Measurements from ENCODE around the gene STX1A.
"Not testable (repeated sequence)": the region's sequence is repeated elsewhere in the genome, so short reads cannot be mapped to it uniquely, and the experiment has no call there.

STX1A gene

GRCh38 chr7:73734619-73735527 lies 15.4 kb upstream of the STX1A start:
- DNase-seq, result peak; percentile 80

GRCh38 chr7:73732397-73732796 lies 12.9 kb upstream of the STX1A start:
- DNase-seq, result no peak

GRCh38 chr7:73730485-73730884 lies 11.0 kb upstream of the STX1A start:
- no peak for DNase-seq

- DNase-seq, result no peak
Measured at GRCh38 chr7:73728551-73728950, 9.1 kb upstream of the STX1A start.

- DNase-seq, result no peak
Measured at GRCh38 chr7:73727952-73728351, 8.5 kb upstream of the STX1A start.

GRCh38 chr7:73726083-73726466 lies 6.6 kb upstream of the STX1A start:
- no peak for DNase-seq

- no peak for DNase-seq
Measured at GRCh38 chr7:73723813-73724212, 4.3 kb upstream of the STX1A start.

- no peak for DNase-seq
Measured at GRCh38 chr7:73722785-73723184, 3.3 kb upstream of the STX1A start.

GRCh38 chr7:73722182-73722581 lies 2.7 kb upstream of the STX1A start:
- not testable (repeated sequence) for DNase-seq

- DNase-seq, result peak; percentile 100
Measured at GRCh38 chr7:73721377-73721817, 1.9 kb upstream of the STX1A start.

GRCh38 chr7:73720443-73720842 lies 974 bp upstream of the STX1A start:
- not testable (repeated sequence) for DNase-seq

- no peak for DNase-seq
Measured at GRCh38 chr7:73719806-73720169, 319 bp upstream of the STX1A start.

GRCh38 chr7:73718438-73718881 lies 1.0 kb downstream of the STX1A start:
- DNase-seq, result no peak

GRCh38 chr7:73717991-73718405 lies 1.5 kb downstream of the STX1A start:
- DNase-seq, result no peak

- DNase-seq, result no peak
Measured at GRCh38 chr7:73717025-73717807, 2.3 kb downstream of the STX1A start.

- peak; percentile 81 for DNase-seq
Measured at GRCh38 chr7:73716318-73716890, 3.1 kb downstream of the STX1A start.

- DNase-seq, result peak; percentile 82
Measured at GRCh38 chr7:73715648-73716317, 3.7 kb downstream of the STX1A start.

- not testable (repeated sequence) for DNase-seq
Measured at GRCh38 chr7:73713319-73713718, 6.2 kb downstream of the STX1A start.

- no peak for DNase-seq
Measured at GRCh38 chr7:73712773-73713172, 6.7 kb downstream of the STX1A start.

- DNase-seq, result no peak
Measured at GRCh38 chr7:73708961-73709549, 10.4 kb downstream of the STX1A start.

GRCh38 chr7:73707045-73707631 lies 12.3 kb downstream of the STX1A start:
- DNase-seq, result peak; percentile 93

Data from DMS 273 treated with DMSO at 0.1 percent for 48 hours (cell line).